COLO668 (cell line): Measurements from ENCODE around the gene FXYD3.

Experiments used
- DNase-seq: peaks from one replicate; lab custom pipeline; 2025; ENCODE audit not compliant: unreplicated experiment; lab: John Stamatoyannopoulos, UW

FXYD3 gene

DNA sequence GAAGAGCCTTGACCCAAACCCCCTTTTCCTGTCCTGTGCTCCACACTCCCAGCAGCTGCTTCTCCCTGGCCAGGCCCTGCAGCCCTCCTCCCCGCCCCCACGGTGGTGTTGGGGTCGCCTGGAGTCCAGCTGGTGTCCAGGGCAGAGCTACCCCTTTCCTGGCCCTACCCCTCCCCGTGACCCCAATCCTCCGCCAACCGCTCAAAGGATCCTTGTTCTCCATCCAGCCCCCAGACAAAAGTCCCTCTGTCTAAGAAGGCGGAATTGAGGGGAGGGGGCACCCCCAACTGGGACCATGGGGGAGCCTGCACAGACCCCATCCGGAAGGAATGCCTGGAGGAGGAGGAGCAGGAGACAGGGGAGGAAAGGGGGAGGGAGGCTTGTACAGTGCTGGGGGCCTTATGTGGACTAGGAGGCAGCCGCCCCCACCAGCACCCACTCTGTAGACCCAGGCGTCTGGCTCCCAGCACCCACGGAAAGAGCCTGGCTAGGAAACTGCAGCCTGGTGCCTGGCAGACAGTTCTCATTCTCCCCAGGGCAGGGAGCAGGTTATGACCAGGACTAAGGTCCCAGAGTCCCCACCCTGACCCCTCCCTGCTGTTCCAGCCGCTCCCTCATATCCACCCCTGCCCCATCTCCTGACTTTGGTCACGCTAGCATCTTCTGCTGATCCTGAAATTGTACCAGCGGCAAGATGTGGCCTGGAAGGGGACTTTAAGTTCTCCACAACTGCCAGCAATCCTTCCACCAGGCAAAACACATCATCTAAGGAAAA is at the start of gene FXYD3:
FXYD3 (plus strand) TSS at position 647 of the 775 bp plus-strand sequence. CDS start 3,554 bp downstream, outside the sequence.
- DNase-seq = peak; percentile 29

DNA sequence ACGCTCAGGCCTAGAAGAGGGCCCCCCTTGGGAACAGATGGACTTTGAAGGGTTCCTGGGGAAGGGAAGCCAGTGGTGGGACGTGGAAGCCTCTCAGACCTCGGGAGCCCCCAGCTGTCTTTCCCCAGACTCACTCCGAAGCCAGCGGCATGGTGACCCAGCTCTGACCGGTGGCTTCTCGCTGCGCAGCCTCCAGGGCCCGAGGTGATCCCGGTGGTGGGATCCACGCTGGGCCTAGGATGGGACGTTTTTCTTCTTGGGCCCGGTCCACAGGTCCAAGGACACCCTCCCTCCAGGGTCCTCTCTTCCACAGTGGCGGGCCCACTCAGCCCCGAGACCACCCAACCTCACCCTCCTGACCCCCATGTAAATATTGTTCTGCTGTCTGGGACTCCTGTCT is 49.5 kb upstream of the FXYD3 start:
- DNase-seq = no peak

- DNase-seq = peak; percentile 86
These were observed 48.7 kb upstream of the FXYD3 start for GRCh38 chr19:35066691-35067563.

- no peak for DNase-seq
These were observed 46.5 kb upstream of the FXYD3 start for GRCh38 chr19:35068941-35069634.

DNA sequence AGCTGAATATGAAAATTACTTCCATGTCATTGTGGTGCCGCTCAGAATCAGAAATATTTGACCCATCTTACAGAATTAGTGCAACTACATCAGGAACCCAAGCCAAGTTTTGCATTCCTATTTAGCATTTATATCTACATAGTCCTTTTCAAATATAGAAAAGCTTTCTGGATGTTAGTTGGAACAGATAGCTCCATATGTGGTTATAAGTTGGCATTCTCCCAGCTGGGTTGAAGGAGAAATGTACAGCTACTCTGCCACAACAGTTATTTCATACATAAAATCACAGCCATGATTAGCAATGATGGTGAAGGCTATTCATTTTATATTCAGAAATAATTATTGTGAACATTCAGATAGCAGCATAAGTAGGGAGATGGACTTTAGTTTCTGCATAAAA is 45.9 kb upstream of the FXYD3 start:
- no peak for DNase-seq

GRCh38 chr19:35070471-35070870 is 45.2 kb upstream of the FXYD3 start:
- DNase-seq = no peak

DNA sequence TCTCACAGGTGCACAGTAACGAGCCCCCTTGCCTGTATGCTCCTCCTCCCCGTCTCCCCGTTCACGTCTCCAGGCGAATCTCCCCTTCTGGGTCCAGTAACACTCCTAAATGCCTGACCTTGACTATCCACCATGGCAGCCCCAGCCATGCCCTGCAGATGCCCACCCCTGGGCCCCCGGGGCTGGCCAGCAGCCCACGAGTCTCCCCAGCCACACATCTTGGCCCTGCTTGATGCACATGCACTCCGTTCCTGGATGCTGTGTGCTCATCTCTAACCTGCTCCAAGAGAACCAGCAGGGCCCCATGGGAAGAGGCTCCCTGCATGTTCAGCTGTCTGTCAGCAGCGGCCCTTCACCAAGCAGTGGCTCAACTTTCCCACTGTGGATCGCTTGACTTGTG is 42.1 kb upstream of the FXYD3 start:
- DNase-seq = no peak

- no peak for DNase-seq
These were observed 41.7 kb upstream of the FXYD3 start for GRCh38 chr19:35073941-35074340.

- no peak for DNase-seq
These were observed 41.0 kb upstream of the FXYD3 start for GRCh38 chr19:35074426-35075201.

GRCh38 chr19:35075202-35076025 is 40.2 kb upstream of the FXYD3 start:
- DNase-seq = no peak

DNA sequence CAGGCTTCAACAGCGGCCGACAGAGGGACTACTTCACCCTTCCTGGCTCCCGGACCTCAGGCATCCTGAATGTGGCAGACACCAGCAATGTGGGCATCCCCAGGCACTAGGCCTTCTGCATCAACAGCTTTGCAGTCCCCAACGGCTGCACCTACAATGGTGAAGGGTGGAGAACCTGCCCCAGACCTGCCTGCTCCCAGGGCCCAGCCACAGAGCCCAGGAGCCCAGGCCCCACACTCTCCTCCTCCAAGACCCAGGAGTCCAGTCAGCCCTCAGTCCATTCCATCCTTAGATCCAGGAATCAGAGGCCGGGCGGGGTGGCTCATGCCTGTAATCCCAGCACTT is 39.6 kb upstream of the FXYD3 start:
- no peak for DNase-seq

DNA sequence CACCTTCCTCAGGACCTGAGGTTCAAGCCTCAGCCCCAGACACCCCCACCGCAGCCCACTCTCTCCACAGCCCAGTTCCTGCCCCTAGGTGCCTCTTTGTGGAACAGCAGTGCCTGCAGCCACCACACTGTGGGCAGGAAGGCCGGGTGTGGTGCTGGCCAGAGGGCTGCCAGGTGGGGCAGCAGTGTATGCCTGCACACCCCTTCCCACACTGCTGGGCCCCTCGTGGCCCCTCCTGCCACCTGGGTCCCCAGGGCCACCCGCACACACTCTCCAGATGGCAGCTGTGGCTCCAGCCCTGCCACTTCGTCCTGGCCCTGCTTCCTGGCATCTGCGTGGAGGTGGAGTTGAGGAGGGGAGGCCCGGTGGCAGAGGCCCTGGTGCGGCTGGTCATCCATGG is 39.0 kb upstream of the FXYD3 start:
- no peak for DNase-seq

DNA sequence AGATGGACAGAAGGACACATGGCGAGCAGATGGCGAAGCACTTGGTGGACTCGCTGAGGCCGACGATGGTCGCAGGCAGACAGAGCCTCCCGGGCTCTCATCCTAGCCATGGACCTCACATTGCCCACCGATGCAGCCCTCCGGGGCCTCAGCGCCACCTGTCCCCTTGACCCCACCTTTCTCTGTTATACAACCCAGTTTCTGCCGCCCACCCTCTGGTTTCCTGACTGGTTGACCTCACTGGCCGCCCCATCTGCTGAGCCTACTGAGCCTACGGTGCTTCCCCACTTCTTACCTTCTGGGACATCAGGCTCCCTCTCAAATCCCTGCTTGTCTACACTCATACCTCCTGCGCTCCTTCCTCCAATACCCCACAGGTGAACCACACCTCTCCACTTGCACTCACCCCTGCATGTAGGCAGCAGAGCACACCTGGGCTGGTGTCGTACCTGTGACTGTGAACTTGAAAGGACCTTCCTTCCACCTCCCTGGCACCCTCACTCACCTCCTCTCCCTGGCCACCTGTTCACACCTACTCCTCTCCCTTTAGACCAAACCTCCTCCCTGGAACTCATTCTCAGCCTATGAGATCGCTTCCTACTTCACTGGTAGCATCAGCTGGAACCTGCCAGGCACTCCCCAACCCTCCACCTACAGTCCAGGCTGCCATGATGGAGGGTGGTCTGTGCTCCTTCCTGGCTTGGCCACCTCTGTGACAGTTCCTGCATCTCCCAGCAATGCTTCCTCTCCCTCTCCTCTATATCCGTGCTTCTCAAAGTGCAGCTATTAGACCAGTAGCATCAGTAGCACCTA is 38.0 kb upstream of the FXYD3 start:
- DNase-seq = no peak

- DNase-seq = no peak
These were observed 35.8 kb upstream of the FXYD3 start for GRCh38 chr19:35079826-35080225.

DNA sequence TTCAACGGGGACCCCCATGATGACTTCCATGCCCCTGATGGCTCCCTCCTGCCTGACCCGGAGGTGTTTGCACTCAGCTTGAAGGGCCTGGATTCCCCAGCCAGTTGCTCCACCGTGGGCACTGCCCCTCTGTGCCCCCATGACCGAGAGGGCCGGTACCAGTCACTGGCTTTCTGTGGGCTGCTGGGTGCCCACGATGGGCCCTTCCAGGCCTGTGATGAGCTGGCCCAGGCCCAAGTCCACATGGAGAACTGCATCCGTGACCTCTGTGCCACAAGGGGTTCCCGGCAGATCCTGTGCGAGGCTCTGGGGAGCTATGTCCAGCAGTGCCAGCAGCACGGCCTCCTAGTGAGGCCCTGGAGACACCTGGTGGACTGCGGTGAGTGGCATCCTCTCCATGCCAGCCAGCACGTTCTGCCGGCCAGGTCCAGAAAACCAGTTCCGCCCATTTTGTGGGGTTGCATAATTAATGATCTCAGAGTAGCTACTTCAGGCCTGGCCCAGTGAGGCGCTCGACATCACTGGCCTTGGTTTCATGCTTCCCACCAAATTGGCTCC is 34.9 kb upstream of the FXYD3 start:
- no peak for DNase-seq

- DNase-seq = no peak
These were observed 34.4 kb upstream of the FXYD3 start for GRCh38 chr19:35081201-35081600.

DNA sequence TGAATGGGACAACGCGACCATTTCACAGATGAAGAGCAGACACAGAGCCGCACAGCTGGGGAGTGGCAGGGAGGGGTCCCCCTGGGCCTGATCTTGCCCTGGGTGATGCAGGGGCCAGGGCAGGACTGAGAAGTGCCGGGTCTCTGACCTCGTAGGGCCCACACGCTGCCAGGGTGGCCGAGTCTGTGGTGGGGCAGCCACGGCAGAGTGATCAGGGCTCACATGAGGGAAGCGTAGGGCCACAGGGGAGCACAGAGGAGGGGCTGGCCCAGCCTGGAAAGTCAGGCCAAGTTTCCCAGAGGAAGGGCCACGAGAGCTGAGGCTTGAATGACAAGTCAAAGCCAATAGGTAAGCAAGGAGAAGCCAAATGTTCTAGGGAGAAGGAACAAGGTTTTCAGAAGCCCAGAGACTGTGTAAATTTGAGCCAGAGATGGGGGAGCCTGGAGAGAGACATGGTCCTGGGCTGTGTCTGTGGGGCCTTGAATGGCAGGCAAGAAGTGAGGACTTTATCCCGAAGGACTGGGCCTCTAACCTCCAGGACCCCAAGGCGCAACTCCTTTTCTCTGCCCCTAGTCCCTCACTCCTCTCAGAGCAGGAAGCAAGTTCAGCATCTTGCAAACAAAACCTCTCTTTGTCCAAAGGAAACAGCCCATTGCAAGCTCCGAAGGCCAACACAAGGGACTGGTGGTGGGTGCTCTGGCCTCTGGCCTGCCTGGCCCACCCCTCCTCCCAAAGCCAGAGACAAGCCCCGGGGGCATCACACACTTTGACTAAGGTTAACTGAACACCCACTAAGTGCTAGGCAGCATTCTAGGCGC is 31.7 kb upstream of the FXYD3 start:
- no peak for DNase-seq

DNA sequence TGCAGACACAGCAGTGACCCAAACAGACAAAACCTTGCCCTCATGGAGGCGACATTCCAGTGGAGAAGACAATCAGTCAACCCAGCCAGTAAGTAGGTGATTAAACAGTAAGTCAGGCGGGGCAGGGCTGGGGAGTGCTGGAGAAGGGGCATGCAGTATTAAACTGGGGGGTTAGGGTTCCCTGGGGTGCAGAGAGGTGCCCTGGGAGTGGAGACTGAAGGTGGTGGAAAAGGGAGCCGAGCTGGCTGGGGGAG is 31.2 kb upstream of the FXYD3 start:
- DNase-seq = no peak
